Mesothelial cell of epicardium (in vitro differentiated cells): Measurements from ENCODE around the gene WBP2NL. TPM values are rescaled to one million over a fixed set of nuclear protein-coding genes. Genes with fewer than 3 reads are reported as not detected.

Experiments
- DNase-seq, 2 experiments: peaks; one replicate each; pipeline ENCODE4 v3.0.0; 2021; ENCODE audit warnings: low spot score in 2 of 2; ENCODE audit not compliant: unreplicated experiment in 2 of 2
- H3K27ac Mint-ChIP-seq: 2 replicates; pipeline ENCODE4 v1.8.0; 2021; ENCODE audit warnings: mixed read lengths
- H3K27me3 Mint-ChIP-seq: 2 replicates; pipeline ENCODE4 v1.8.0; 2021; ENCODE audit warnings: low read depth, mixed read lengths
- H3K36me3 Mint-ChIP-seq: 2 replicates; pipeline ENCODE4 v1.8.0; 2021; ENCODE audit warnings: mixed read lengths
- H3K4me1 Mint-ChIP-seq: 2 replicates; pipeline ENCODE4 v1.8.0; 2021; ENCODE audit warnings: mixed read lengths
- H3K4me3 Mint-ChIP-seq: 2 replicates; pipeline ENCODE4 v1.8.0; 2021; ENCODE audit warnings: mild to moderate bottlenecking, moderate library complexity, mixed read lengths
- H3K9me3 Mint-ChIP-seq: 2 replicates; pipeline ENCODE4 v1.8.0; 2021; ENCODE audit warnings: mixed read lengths
- CTCF ChIP-seq: fragments of 200-600 bp; sonication (generic); IDR thresholded peaks from one replicate; pipeline ENCODE4 v1.5.0; 2021; ENCODE audit warnings: antibody characterized with exemption; ENCODE audit not compliant: unreplicated experiment
- total RNA-seq: library from RNA; stranded (reverse); gene quantifications from 3 replicates; pipeline ENCODE4 v1.2.1, GENCODE V29; 2021

Gene WBP2NL
- total RNA-seq, 1 donor from 2014 or later, result not detected

GRCh38 chr22:41982865-41983264, 15.7 kb upstream of the WBP2NL start:
- no peak overlapping the region for H3K4me3 Mint-ChIP-seq
- no peak for DNase-seq
- H3K27ac Mint-ChIP-seq, result no peak overlapping the region
- peaks cover 26% of the 10 kb centered on the region for H3K27me3 Mint-ChIP-seq
- H3K4me1 Mint-ChIP-seq, result no peaks in the 10 kb centered on the region
- H3K9me3 Mint-ChIP-seq, result no peaks in the 10 kb centered on the region
- no peak for TF ChIP-seq CTCF
- H3K36me3 Mint-ChIP-seq, result no peaks in the 10 kb centered on the region

- no peaks in the 10 kb centered on the region for H3K36me3 Mint-ChIP-seq
- H3K4me1 Mint-ChIP-seq, result no peaks in the 10 kb centered on the region
- no peaks in the 10 kb centered on the region for H3K9me3 Mint-ChIP-seq
- no peak overlapping the region for H3K4me3 Mint-ChIP-seq
- DNase-seq, result no peak
- no peak overlapping the region for H3K27ac Mint-ChIP-seq
- no peak for TF ChIP-seq CTCF
- peaks cover 17% of the 10 kb centered on the region for H3K27me3 Mint-ChIP-seq
Measured at GRCh38 chr22:41983513-41984405, 14.8 kb upstream of the WBP2NL start.

- Mint-ChIP-seq H3K9me3 (no peaks in the 10 kb centered on the region), H3K4me3 (no peak overlapping the region), H3K36me3 (no peaks in the 10 kb centered on the region), H3K4me1 (no peaks in the 10 kb centered on the region), H3K27ac (no peak overlapping the region), H3K27me3 (peaks cover 6% of the 10 kb centered on the region)
- no peak for TF ChIP-seq CTCF
- no peak for DNase-seq
Measured at GRCh38 chr22:41987276-41987675, 11.3 kb upstream of the WBP2NL start.

GRCh38 chr22:41989246-41989645, 9.3 kb upstream of the WBP2NL start:
- Mint-ChIP-seq H3K9me3 (no peaks in the 10 kb centered on the region), H3K27me3 (peaks cover 6% of the 10 kb centered on the region), H3K4me1 (no peaks in the 10 kb centered on the region), H3K27ac (no peak overlapping the region), H3K36me3 (peaks cover 4% of the 10 kb centered on the region), H3K4me3 (no peak overlapping the region)
- no peak for DNase-seq
- TF ChIP-seq CTCF, result no peak

- Mint-ChIP-seq H3K36me3 (peaks cover 4% of the 10 kb centered on the region), H3K9me3 (no peaks in the 10 kb centered on the region), H3K4me1 (no peaks in the 10 kb centered on the region), H3K27me3 (peaks cover 2% of the 10 kb centered on the region), H3K4me3 (no peak overlapping the region), H3K27ac (no peak overlapping the region)
- TF ChIP-seq CTCF, result no peak
- no peak for DNase-seq
Measured at GRCh38 chr22:41991111-41991510, 7.5 kb upstream of the WBP2NL start.
